OCI-LY3 (cell line): ENCODE results near the gene FAM171A2.

Source experiments
- H2AFZ ChIP-seq: fragments of 200-600, 300-600 bp; shearing (Covaris generic); 2 replicates; pipeline ENCODE4 v1.6.0; 2014; ENCODE audit warnings: antibody characterized with exemption, low read depth, low read length
- H3K27ac ChIP-seq: fragments of 200-600, 300-600 bp; sonication (generic); 2 replicates; pipeline ENCODE4 v1.5.1; 2014; ENCODE audit warnings: mild to moderate bottlenecking, low read length, moderate library complexity, mixed read lengths
- H3K27me3 ChIP-seq: fragments of 200-600, 300-600 bp; sonication (generic); 2 replicates; pipeline ENCODE4 v1.6.1; 2014; ENCODE audit warnings: low read depth, low read length, mixed read lengths
- H3K36me3 ChIP-seq: fragments of 200-600, 300-600 bp; sonication (generic); replicated peaks from 2 replicates; pipeline ENCODE3; 2014; ENCODE audit warnings: low read depth, low read length, mixed read lengths
- H3K4me1 ChIP-seq: fragments of 300-600, 200-600 bp; sonication (generic); 2 replicates; pipeline ENCODE4 v1.6.1; 2014; ENCODE audit warnings: low read length, mixed read lengths
- H3K4me2 ChIP-seq: fragments of 200-600, 300-600 bp; sonication (generic); 2 replicates; pipeline ENCODE4 v1.6.1; 2014; ENCODE audit warnings: low read length, mixed read lengths
- H3K4me3 ChIP-seq: fragments of 300-600, 200-600 bp; sonication (generic); 2 replicates; pipeline ENCODE4 v1.5.1; 2014; ENCODE audit warnings: antibody characterized with exemption, mild to moderate bottlenecking, low read length, moderate library complexity
- H3K79me2 ChIP-seq: fragments of 300-600, 200-600 bp; shearing (Covaris generic); 2 replicates; pipeline ENCODE4 v1.6.1; 2014; ENCODE audit warnings: mild to moderate bottlenecking, low read length, mixed read lengths
- H3K9ac ChIP-seq: fragments of 300-600, 200-600 bp; shearing (Covaris generic); 2 replicates; pipeline ENCODE4 v1.6.0; 2014; ENCODE audit warnings: mild to moderate bottlenecking, low read length, moderate library complexity
- H3K9me3 ChIP-seq: fragments of 200-600, 300-600 bp; shearing (Covaris generic); 2 replicates; pipeline ENCODE4 v1.6.1; 2014; ENCODE audit warnings: low read length, mixed read lengths; ENCODE audit not compliant: insufficient read depth
- H4K20me1 ChIP-seq: fragments of 200-600, 300-600 bp; sonication (generic); 2 replicates; pipeline ENCODE4 v1.6.1; 2016; ENCODE audit warnings: low read length, mixed read lengths; ENCODE audit not compliant: insufficient read depth
- EZH2phosphoT487 ChIP-seq: fragments of 200-600 bp; shearing (Covaris generic); IDR thresholded peaks from 2 replicates; pipeline ENCODE4 v1.6.1; 2018; ENCODE audit warnings: antibody characterized with exemption, mixed run types, low read depth
- TF ChIP-seq, protein P1 (sequence below): fragments of 200-600, 300-600 bp; sonication (generic); IDR thresholded peaks from 2 replicates; pipeline ENCODE4 v1.5.1; 2014; ENCODE audit warnings: antibody characterized with exemption, low read length, low read depth

FAM171A2 gene

DNA sequence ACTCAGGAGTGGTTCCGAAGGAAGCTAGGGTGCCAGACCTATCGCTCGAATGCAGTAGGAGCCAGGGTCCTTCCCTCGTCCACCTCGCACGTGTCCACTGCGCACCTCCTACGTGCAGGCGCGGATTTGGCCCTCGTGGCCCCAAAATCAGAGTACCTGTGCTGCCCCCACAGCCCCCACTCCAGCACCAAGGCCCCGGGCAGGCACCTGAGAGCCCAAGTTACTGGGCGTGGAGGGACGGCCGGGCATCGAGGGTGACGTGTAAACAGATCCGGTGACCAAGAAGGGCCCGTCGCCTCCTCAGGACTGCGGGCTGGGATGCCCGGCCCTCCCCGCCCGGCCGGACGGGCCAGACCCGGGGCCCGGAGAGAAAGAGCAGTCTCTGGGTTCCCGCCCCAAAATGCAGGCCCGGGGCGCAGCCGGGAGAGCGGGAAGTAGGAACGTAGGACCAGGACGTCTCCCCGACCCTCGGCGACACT, 39.5 kb downstream of the FAM171A2 start:
- peak overlapping the region; percentile 92 for H3K9ac ChIP-seq
- peaks cover 19% of the 10 kb centered on the region for H3K4me1 ChIP-seq
- no peaks in the 10 kb centered on the region for H3K9me3 ChIP-seq
- peak overlapping the region; percentile 93 for H3K4me2 ChIP-seq
- H3K27ac ChIP-seq: peak overlapping the region; percentile 29; the same call in 1 of the 2 replicates
- no peaks in the 10 kb centered on the region for H4K20me1 ChIP-seq
- TF ChIP-seq, protein P1, sequence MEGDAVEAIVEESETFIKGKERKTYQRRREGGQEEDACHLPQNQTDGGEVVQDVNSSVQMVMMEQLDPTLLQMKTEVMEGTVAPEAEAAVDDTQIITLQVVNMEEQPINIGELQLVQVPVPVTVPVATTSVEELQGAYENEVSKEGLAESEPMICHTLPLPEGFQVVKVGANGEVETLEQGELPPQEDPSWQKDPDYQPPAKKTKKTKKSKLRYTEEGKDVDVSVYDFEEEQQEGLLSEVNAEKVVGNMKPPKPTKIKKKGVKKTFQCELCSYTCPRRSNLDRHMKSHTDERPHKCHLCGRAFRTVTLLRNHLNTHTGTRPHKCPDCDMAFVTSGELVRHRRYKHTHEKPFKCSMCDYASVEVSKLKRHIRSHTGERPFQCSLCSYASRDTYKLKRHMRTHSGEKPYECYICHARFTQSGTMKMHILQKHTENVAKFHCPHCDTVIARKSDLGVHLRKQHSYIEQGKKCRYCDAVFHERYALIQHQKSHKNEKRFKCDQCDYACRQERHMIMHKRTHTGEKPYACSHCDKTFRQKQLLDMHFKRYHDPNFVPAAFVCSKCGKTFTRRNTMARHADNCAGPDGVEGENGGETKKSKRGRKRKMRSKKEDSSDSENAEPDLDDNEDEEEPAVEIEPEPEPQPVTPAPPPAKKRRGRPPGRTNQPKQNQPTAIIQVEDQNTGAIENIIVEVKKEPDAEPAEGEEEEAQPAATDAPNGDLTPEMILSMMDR: no peak
- TF ChIP-seq EZH2phosphoT487: no peak
- H2AFZ ChIP-seq: no peak overlapping the region
- H3K27me3 ChIP-seq: no peaks in the 10 kb centered on the region
- peaks cover 33% of the 10 kb centered on the region for H3K79me2 ChIP-seq
- H3K36me3 ChIP-seq: peaks cover 19% of the 10 kb centered on the region
- H3K4me3 ChIP-seq: peak overlapping the region; percentile 87

DNA sequence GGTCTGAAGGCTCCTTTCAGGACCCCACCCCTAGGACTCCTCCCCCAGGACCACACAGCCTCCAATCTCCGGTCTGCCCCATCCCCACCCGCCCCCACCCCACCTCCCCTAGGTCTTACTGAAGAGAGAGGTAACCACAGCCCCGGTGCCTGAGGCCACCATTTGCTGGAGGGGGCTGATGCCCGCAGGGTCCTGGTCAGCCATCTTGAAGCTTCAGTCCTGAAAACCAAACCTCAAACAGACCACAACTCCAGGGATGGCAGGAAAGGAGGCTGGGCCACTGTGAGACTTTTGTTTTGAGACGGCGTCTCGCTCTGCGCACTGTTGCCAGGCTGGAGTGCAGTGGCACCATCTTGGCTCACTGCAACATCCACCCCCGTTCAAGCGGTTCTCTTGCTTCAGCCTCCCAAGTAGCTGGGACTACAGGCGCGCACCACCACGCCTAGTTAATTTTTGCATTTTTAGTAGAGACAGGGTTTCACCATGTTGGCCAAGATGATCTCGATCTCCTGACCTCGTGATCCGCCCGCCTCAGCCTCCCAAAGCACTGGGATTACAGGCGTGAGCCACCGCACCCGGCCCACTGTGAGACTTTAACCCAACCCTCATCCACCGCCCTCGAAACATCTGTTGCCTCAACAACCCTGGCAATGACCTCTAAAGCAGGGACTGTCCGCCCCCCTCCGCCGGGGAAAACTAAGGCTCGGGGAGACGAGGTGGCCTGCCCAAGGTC, 40.1 kb downstream of the FAM171A2 start:
- H3K4me3 ChIP-seq: peak overlapping the region; percentile 87

GRCh38 chr17:44322236-44322895, 41.3 kb downstream of the FAM171A2 start:
- Histone ChIP-seq H3K79me2 (peaks cover 33% of the 10 kb centered on the region), H3K27ac (no peak overlapping the region), H3K9me3 (no peaks in the 10 kb centered on the region), H3K27me3 (no peaks in the 10 kb centered on the region), H4K20me1 (no peaks in the 10 kb centered on the region), H2AFZ (no peak overlapping the region), H3K9ac (no peak overlapping the region), H3K36me3 (peaks cover 19% of the 10 kb centered on the region), H3K4me3 (no peak overlapping the region), H3K4me2 (no peak overlapping the region), H3K4me1 (peaks cover 9% of the 10 kb centered on the region)
- TF ChIP-seq EZH2phosphoT487: no peak
- TF ChIP-seq, protein P1: no peak

More for the DNA sequence above, 40.1 kb downstream of the FAM171A2 start:
- H3K27ac ChIP-seq: no peak overlapping the region
- peaks cover 19% of the 10 kb centered on the region for H3K36me3 ChIP-seq
- H4K20me1 ChIP-seq: no peaks in the 10 kb centered on the region
- TF ChIP-seq, protein P1: no peak
- no peak for TF ChIP-seq EZH2phosphoT487
- H3K79me2 ChIP-seq: peaks cover 33% of the 10 kb centered on the region
- H3K9ac ChIP-seq: peak overlapping the region; percentile 92
- H3K27me3 ChIP-seq: no peaks in the 10 kb centered on the region
- no peaks in the 10 kb centered on the region for H3K9me3 ChIP-seq
- peak overlapping the region; percentile 93 for H3K4me2 ChIP-seq
- H2AFZ ChIP-seq: no peak overlapping the region
- peaks cover 17% of the 10 kb centered on the region for H3K4me1 ChIP-seq
